Epidermal melanocyte (primary cell): ENCODE data around the gene GPR68.
"Not testable (repeated sequence)": the region's sequence is repeated elsewhere in the genome, so short reads cannot be mapped to it uniquely, and the experiment has no call there.

Experiments used
- DNase-seq: peaks from one replicate; pipeline ENCODE4 v3.0.0; 2011; ENCODE audit warnings: low spot score; ENCODE audit not compliant: insufficient read length

The GPR68 gene

GRCh38 chr14:91252871-91253794 lies 8.6 kb upstream of the GPR68 start:
- no peak for DNase-seq

GRCh38 chr14:91250912-91251311 lies 6.4 kb upstream of the GPR68 start:
- DNase-seq, result no peak

GRCh38 chr14:91249841-91250616 lies 5.5 kb upstream of the GPR68 start:
- no peak for DNase-seq

GRCh38 chr14:91246051-91246852 lies 1.7 kb upstream of the GPR68 start:
- no peak for DNase-seq

- DNase-seq, result not testable (repeated sequence)
Measured at GRCh38 chr14:91245616-91246015, 1.1 kb upstream of the GPR68 start.

- DNase-seq, result no peak
Measured at GRCh38 chr14:91245029-91245428, 525 bp upstream of the GPR68 start.

GRCh38 chr14:91243074-91243471 lies 1.4 kb downstream of the GPR68 start:
- no peak for DNase-seq

- DNase-seq, result no peak
Measured at GRCh38 chr14:91242635-91243034, 1.9 kb downstream of the GPR68 start.

- no peak for DNase-seq
Measured at GRCh38 chr14:91241863-91242262, 2.6 kb downstream of the GPR68 start.

- DNase-seq, result no peak
Measured at GRCh38 chr14:91238661-91239060, 5.8 kb downstream of the GPR68 start.

- no peak for DNase-seq
Measured at GRCh38 chr14:91238085-91238484, 6.4 kb downstream of the GPR68 start.

GRCh38 chr14:91237219-91237618 lies 7.3 kb downstream of the GPR68 start:
- no peak for DNase-seq

GRCh38 chr14:91235841-91236240 lies 8.7 kb downstream of the GPR68 start:
- no peak for DNase-seq

GRCh38 chr14:91234791-91235114 lies 9.8 kb downstream of the GPR68 start:
- DNase-seq, result no peak

- DNase-seq, result no peak
Measured at GRCh38 chr14:91233936-91234790, 10.3 kb downstream of the GPR68 start.

GRCh38 chr14:91232603-91233002 lies 11.9 kb downstream of the GPR68 start:
- no peak for DNase-seq

- DNase-seq, result no peak
Measured at GRCh38 chr14:91232052-91232451, 12.5 kb downstream of the GPR68 start.

- no peak for DNase-seq
Measured at GRCh38 chr14:91231446-91231845, 13.1 kb downstream of the GPR68 start.

GRCh38 chr14:91230397-91231035 lies 14.0 kb downstream of the GPR68 start:
- no peak for DNase-seq

- no peak for DNase-seq
Measured at GRCh38 chr14:91229743-91230200, 14.7 kb downstream of the GPR68 start.
